C4-2B (cell line): ENCODE data around the gene RAB3B.

Experiments used
- ZFX ChIP-seq: fragments of 450-650 bp; IDR thresholded peaks from 2 replicates; pipeline ENCODE4 v1.6.1; 2017
- TF ChIP-seq, protein P1 (sequence below): fragments of 450-650 bp; conservative IDR thresholded peaks from 2 replicates; pipeline ENCODE4 v1.5.1; 2017; ENCODE audit warnings: mild to moderate bottlenecking

DNA sequence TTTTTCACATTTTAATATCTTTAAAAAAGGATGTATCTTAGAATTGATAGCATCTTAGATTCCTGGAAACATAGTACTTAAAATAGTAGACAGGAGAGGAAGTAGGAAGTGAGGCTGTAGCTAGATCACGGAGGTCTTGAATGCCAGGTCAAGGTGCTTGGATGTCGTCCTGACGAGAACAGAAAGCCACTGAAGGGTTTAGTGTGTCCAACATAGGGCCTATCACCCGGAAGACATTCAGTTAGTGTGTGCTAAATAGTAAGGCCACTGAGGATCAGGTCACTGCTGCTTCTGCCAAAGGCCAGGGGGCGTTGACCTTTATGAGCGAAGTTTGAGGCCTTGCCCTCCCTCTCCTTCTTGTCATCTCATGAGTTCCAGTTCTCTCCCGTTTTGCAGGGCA is 35.7 kb downstream of the RAB3B start:
- TF ChIP-seq, protein P1, sequence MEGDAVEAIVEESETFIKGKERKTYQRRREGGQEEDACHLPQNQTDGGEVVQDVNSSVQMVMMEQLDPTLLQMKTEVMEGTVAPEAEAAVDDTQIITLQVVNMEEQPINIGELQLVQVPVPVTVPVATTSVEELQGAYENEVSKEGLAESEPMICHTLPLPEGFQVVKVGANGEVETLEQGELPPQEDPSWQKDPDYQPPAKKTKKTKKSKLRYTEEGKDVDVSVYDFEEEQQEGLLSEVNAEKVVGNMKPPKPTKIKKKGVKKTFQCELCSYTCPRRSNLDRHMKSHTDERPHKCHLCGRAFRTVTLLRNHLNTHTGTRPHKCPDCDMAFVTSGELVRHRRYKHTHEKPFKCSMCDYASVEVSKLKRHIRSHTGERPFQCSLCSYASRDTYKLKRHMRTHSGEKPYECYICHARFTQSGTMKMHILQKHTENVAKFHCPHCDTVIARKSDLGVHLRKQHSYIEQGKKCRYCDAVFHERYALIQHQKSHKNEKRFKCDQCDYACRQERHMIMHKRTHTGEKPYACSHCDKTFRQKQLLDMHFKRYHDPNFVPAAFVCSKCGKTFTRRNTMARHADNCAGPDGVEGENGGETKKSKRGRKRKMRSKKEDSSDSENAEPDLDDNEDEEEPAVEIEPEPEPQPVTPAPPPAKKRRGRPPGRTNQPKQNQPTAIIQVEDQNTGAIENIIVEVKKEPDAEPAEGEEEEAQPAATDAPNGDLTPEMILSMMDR, result no peak
- TF ChIP-seq ZFX, result no peak
